ENCODE measurements around the gene FPR2. TPM values are rescaled to one million over a fixed set of nuclear protein-coding genes. Genes with fewer than 3 reads are reported as not detected.

FPR2 gene
- total RNA-seq, 1 experiment from 2014 or later: not detected

- H3K4me1 ChIP-seq (replicated peaks; ENCODE audit: insufficient read depth): no peaks in the 10 kb centered on the region
- ChIA-PET POLR2A (ENCODE audit: unreplicated experiment) (no interaction called here), CTCF (no interaction called here)
- no peaks in the 10 kb centered on the region; the same call in 1 of the 2 replicates for H3F3A ChIP-seq (ENCODE audit: insufficient read depth, low read depth)
- H3K79me2 ChIP-seq (ENCODE audit: low read depth): no peaks in the 10 kb centered on the region
- no peaks in the 10 kb centered on the region; the same call in 1 of the 2 replicates for H3K9me2 ChIP-seq (ENCODE audit: insufficient read depth)
- no peaks in the 10 kb centered on the region for H4K20me1 ChIP-seq (ENCODE audit: insufficient read depth)
- H3K27me3 ChIP-seq (ENCODE audit: insufficient read depth, low read depth): no peaks in the 10 kb centered on the region
- intact Hi-C loops (cut with micrococcal nuclease; ENCODE audit: unreplicated experiment): no loop called here
- no peak overlapping the region for H3K4me2 ChIP-seq
- no peak overlapping the region for H3K27ac ChIP-seq
- H3K9me3 ChIP-seq (ENCODE audit: insufficient read depth, low read depth): peaks cover 5% of the 10 kb centered on the region; the same call in 1 of the 2 replicates
- BruUV-seq (replicated peaks): no TSS peak
- DNase-seq: peak; percentile 20 to 74
- TF ChIP-seq EZH2 (IDR thresholded peaks at IDR 0.05; ENCODE audit: low read depth): no peak
- no peak for TF ChIP-seq CTCF (conservative IDR thresholded peaks at IDR 0.05)
- H2AFZ ChIP-seq: no peak overlapping the region
- no peak overlapping the region for H3K4me3 ChIP-seq
- no peaks in the 10 kb centered on the region for H3K36me3 ChIP-seq (ENCODE audit: low read depth)
These were observed 46.2 kb downstream of the FPR2 start for GRCh38 chr19:51807111-51807701.

GRCh38 chr19:51807925-51808324 is 46.9 kb downstream of the FPR2 start:
- H3K27ac ChIP-seq: no peak overlapping the region
- no peaks in the 10 kb centered on the region for H3K4me1 ChIP-seq (replicated peaks; ENCODE audit: insufficient read depth)
- BruUV-seq (replicated peaks): no TSS peak
- no peaks in the 10 kb centered on the region; the same call in 1 of the 2 replicates for H3K9me2 ChIP-seq (ENCODE audit: insufficient read depth)
- ChIA-PET CTCF (no interaction called here), POLR2A (ENCODE audit: unreplicated experiment) (no interaction called here)
- intact Hi-C loops (cut with micrococcal nuclease; ENCODE audit: unreplicated experiment): no loop called here
- H3K4me2 ChIP-seq: no peak overlapping the region
- no peaks in the 10 kb centered on the region for H3K27me3 ChIP-seq (ENCODE audit: insufficient read depth, low read depth)
- TF ChIP-seq EZH2 (IDR thresholded peaks at IDR 0.05; ENCODE audit: low read depth) (no peak), CTCF (conservative IDR thresholded peaks at IDR 0.05) (no peak)
- no peak for DNase-seq
- no peaks in the 10 kb centered on the region; the same call in 1 of the 2 replicates for H3K9me3 ChIP-seq (ENCODE audit: insufficient read depth, low read depth)
- H3F3A ChIP-seq (ENCODE audit: insufficient read depth, low read depth): no peaks in the 10 kb centered on the region; the same call in 1 of the 2 replicates
- H3K36me3 ChIP-seq (ENCODE audit: low read depth): no peaks in the 10 kb centered on the region
- no peaks in the 10 kb centered on the region for H3K79me2 ChIP-seq (ENCODE audit: low read depth)
- no peaks in the 10 kb centered on the region for H4K20me1 ChIP-seq (ENCODE audit: insufficient read depth)
- H2AFZ ChIP-seq: no peak overlapping the region
- no peak overlapping the region for H3K4me3 ChIP-seq

- no peak overlapping the region for H3K4me2 ChIP-seq
- H3K36me3 ChIP-seq (ENCODE audit: low read depth): no peaks in the 10 kb centered on the region
- H3K4me1 ChIP-seq (replicated peaks; ENCODE audit: insufficient read depth): no peaks in the 10 kb centered on the region
- BruUV-seq (replicated peaks): no TSS peak
- no peaks in the 10 kb centered on the region; the same call in 1 of the 2 replicates for H3F3A ChIP-seq (ENCODE audit: insufficient read depth, low read depth)
- H3K27me3 ChIP-seq (ENCODE audit: insufficient read depth, low read depth): peaks cover under 1% of the 10 kb centered on the region; the same call in 1 of the 2 replicates
- intact Hi-C loops (cut with micrococcal nuclease; ENCODE audit: unreplicated experiment): no loop called here
- H3K27ac ChIP-seq: no peak overlapping the region
- no peaks in the 10 kb centered on the region; the same call in 1 of the 2 replicates for H3K9me3 ChIP-seq (ENCODE audit: insufficient read depth, low read depth)
- POLR2A ChIA-PET (ENCODE audit: unreplicated experiment): interaction anchor here (0.7 kb wide), 1 partner anchor 367 kb away, joined by 5 read pairs; no protein-coding TSS in a partner anchor
- H2AFZ ChIP-seq: no peak overlapping the region
- H3K79me2 ChIP-seq (ENCODE audit: low read depth): no peaks in the 10 kb centered on the region
- DNase-seq: no peak
- TF ChIP-seq EZH2 (IDR thresholded peaks at IDR 0.05; ENCODE audit: low read depth): no peak
- TF ChIP-seq CTCF (conservative IDR thresholded peaks at IDR 0.05): no peak
- H4K20me1 ChIP-seq (ENCODE audit: insufficient read depth): no peaks in the 10 kb centered on the region
- CTCF ChIA-PET: no interaction called here
- no peak overlapping the region for H3K4me3 ChIP-seq
- H3K9me2 ChIP-seq (ENCODE audit: insufficient read depth): no peaks in the 10 kb centered on the region; the same call in 1 of the 2 replicates
These were observed 47.5 kb downstream of the FPR2 start for GRCh38 chr19:51808333-51808986.

All from PC-9 (cell line).